Heart right ventricle (tissue), 16 donors: Measurements from ENCODE around the gene AIP. TPM values are rescaled to one million over a fixed set of nuclear protein-coding genes. Genes with fewer than 3 reads are reported as not detected.

ENCODE experiments used
- ATAC-seq, 8 donors: fragments of 200-7000 bp; cut with Tn5 transposase; one replicate each; pipeline ENCODE4 v1.9.1; 2020; ENCODE audit warnings: mild to moderate bottlenecking in 8 of 8, moderate library complexity in 8 of 8, moderate number of reproducible peaks in 1 of 8
- DNase-seq, 2 donors: peaks; one replicate each; pipeline ENCODE4 v3.0.0-alpha.2; 2020
- H3K27ac ChIP-seq, 10 donors: fragments of 200-600 bp; sonication (generic) in 2 of 10; one replicate each; pipeline versions ENCODE4 v1.5.0 to v1.8.0; 2020 to 2022; ENCODE audit warnings: mild to moderate bottlenecking in 3 of 10
- H3K27me3 ChIP-seq, 7 donors: fragments of 200-600 bp; one replicate each; pipeline ENCODE4 v1.8.0; 2021 to 2022; ENCODE audit warnings: mild to moderate bottlenecking in 2 of 7
- H3K36me3 ChIP-seq, 9 donors: fragments of 200-600 bp; sonication (generic) in 1 of 9; one replicate each; pipeline versions ENCODE4 v1.5.0 to v1.8.0; 2020 to 2022; ENCODE audit warnings: mild to moderate bottlenecking in 2 of 9
- H3K4me1 ChIP-seq, 9 donors: fragments of 200-600 bp; sonication (generic) in 1 of 9; one replicate each; pipeline versions ENCODE4 v1.5.0 to v1.8.0; 2020 to 2022; ENCODE audit warnings: mild to moderate bottlenecking in 4 of 9
- H3K4me3 ChIP-seq, 10 donors: fragments of 200-600 bp; sonication (generic) in 2 of 10; one replicate each; pipeline versions ENCODE4 v1.5.0 to v1.8.0; 2020 to 2022; ENCODE audit warnings: mild to moderate bottlenecking in 7 of 10, moderate library complexity in 2 of 10
- H3K9me3 ChIP-seq, 11 donors: fragments of 200-600 bp in 10 of 11; sonication (generic) in 2 of 11; one replicate each; pipeline versions ENCODE4 v1.5.0 to v1.8.0; 2013 to 2022; ENCODE audit warnings: mild to moderate bottlenecking in 2 of 11, control low read depth in 1 of 11, moderate library complexity in 1 of 11
- CTCF ChIP-seq, 9 donors: fragments of 200-600 bp; sonication (generic) in 2 of 9; IDR thresholded peaks; one replicate each; pipeline versions ENCODE4 v1.5.0 to v1.8.0; 2021 to 2022; ENCODE audit warnings: antibody characterized with exemption in 9 of 9, mild to moderate bottlenecking in 5 of 9, moderate library complexity in 1 of 9
- WGBS, 2 donors: extraction: QIAGEN DNeasy Blood & Tissue Kit; methylation state at CpG; one replicate each; pipeline ENCODE4 v1.1.7; 2013; ENCODE audit warnings: inconsistent platforms in 1 of 2; 5-methylcytosine and 5-hydroxymethylcytosine counted together
- intact Hi-C, 10 donors: fragments of 100-400 bp; cut with DNase I; formaldehyde crosslinking; loops; one replicate each; pipeline versions ENCODE4 v1.11.1 to v1.14.2; 2022
- polyA plus RNA-seq, 2 donors: library from polyadenylated mRNA; stranded (reverse); fragments of 200-250 nt; gene quantifications; one replicate each; pipeline ENCODE4 v1.2.3, GENCODE V29; 2013
- total RNA-seq, 10 donors: library from RNA; stranded (reverse); fragmentation: NEBNext Ultra II Directional in 3 of 10; extraction: Animal tissue kit (Norgen Biotek cat#: 25700) in 3 of 10; gene quantifications; one replicate each; pipeline versions ENCODE4 v1.2.1 to v1.2.4, GENCODE V29; 2021 to 2023
- donor health status: Arrhythmogenic right ventricular cardiomyopathy.
- donor health status: ischemic (EF 13 %, LVEDD 7.1; RV severe dilation, severe dysfunction).
- donor health status: healthy with polysubstance abuse.
- donor health status: DM: no; HTN: yes; CAD: no.
- donor health status: DM: no; HTN: no; CAD: no.
- donor health status: ischemic (EF 25% LVEDD 6.9; RV normal size, moderate dysfunction).
- donor health status: ischemic (EF 25% LVEDD 5.7; RV mildly dilated, moderate dysfunction).
- donor health status: healthy.
- donor health status: DM: yes; HTN: yes; CAD: no.
- donor health status: Ischemic cardiomyopathy.
- donor health status: ischemic (EF 35%, LVEDD 5.7; RV mildly dilated, moderate dysfunction).
- donor health status: nonischemic (EF 11% LVEDD 7.7; RV severe dilation, severe dysfunction).
- donor health status: DM: yes; HTN: yes; CAD: no.
- donor health status: PGD.
- donor health status: ischemic (EF 29% LVEDD 5.4; RV normal size, mild dysfunction).
- donor health status: nonischemic (EF 23%, LVEDD 6.1; RV moderate dilation, normal function).

The AIP gene
- total and polyA plus RNA-seq, 12 donors = 37.5 to 104 (median 52.3) TPM

- peak in 1 of 8 donors; percentile 31 for ATAC-seq
- intact Hi-C loops = no loop called here
- Histone ChIP-seq H3K4me1 (no peaks in the 10 kb centered on the region), H3K4me3 (no peak overlapping the region), H3K36me3 (no peaks in the 10 kb centered on the region), H3K27ac (no peak overlapping the region), H3K27me3 (peaks cover 0 to 6% (median 0%) of the 10 kb centered on the region in 7 donors), H3K9me3 (no peaks in the 10 kb centered on the region)
- 91 to 95% methylated on average over 15 of the region's 15 CpGs for WGBS, 2 donors
- TF ChIP-seq CTCF (IDR thresholded peaks at IDR 0.05) = no peak
- DNase-seq = no peak
Observed at GRCh38 chr11:67522338-67522737, 39.5 kb downstream of the AIP start.

GRCh38 chr11:67522844-67523555 is 40.2 kb downstream of the AIP start, which contains the start of gene CABP2:
Gene CABP2 (minus strand): TSS chr11:67523446. CDS start chr11:67523326, 120 bp downstream.
- H3K27ac ChIP-seq = no peak within 1 kb of the TSS
- H3K27me3 ChIP-seq = peaks cover 0 to 6% (median 0%) of the 10 kb centered on the region in 7 donors
- no peak for DNase-seq
- intact Hi-C loops = no loop called here
- H3K4me3 ChIP-seq = no peak within 1 kb of the TSS
- 81% methylated on average over 19 to 23 of the region's 23 CpGs for whole genome bisulfite sequencing, 2 donors
- no peaks in the 10 kb centered on the region for H3K36me3 ChIP-seq
- ATAC-seq = peak in 1 of 8 donors; percentile 24
- no peak for TF ChIP-seq CTCF (IDR thresholded peaks at IDR 0.05)
- H3K4me1 ChIP-seq = no peaks in the 10 kb centered on the region
- no peaks in the 10 kb centered on the region for H3K9me3 ChIP-seq

DNA sequence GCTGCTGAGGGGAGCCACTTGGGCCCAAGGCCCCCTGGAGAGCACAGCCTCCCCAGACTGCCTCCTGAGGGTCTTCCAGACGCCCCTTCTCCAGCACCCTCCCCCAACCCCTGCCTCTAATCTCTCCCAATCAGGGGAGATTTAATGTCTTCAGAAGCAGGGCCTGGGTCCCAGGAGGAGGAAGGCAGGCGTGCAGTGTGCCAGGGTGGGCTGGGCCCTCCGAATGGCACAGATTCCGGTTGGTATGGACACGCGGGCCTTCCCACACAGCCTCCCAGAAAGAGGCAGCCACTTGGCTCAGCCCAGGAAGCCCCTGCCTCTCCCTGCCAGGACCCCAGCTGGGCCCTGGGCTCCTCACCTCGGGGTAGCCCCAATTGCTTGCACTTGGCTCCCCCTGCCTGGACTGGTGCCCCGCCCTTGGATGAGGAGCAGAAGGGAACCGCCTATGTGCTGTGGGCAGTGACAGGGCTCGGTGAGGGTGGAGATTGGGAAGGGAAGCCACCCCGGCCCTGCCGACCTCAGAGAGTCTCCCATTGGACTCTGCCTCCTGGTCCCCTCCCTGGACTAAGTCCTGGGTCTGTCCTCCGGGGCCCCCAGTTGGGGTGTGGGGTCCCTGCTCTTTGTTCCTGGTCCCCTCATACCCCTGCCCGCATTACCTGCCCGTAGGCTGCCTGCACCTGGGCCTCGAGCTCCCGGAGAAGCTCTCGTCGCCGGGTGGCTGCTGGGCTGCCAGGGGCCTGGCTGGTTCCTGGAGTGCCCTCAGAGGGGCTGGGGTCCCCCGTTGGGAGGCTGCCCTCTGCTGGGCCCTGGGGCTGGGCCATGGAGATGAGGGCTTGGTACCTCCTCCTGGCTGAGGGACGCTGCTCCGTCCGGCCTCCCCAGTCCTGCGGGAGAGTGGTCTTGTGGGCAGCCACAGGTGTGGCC is 41.0 kb downstream of the AIP start:
- ATAC-seq (peak in 4 of 8 donors; percentile 9 to 36 (median 18)), DNase-seq (no peak)
- Histone ChIP-seq H3K4me1 (no peaks in the 10 kb centered on the region), H3K27ac (no peak overlapping the region), H3K9me3 (no peaks in the 10 kb centered on the region), H3K36me3 (no peaks in the 10 kb centered on the region), H3K27me3 (peaks cover 0 to 6% (median 0%) of the 10 kb centered on the region in 7 donors), H3K4me3 (no peak overlapping the region)
- TF ChIP-seq CTCF (IDR thresholded peaks at IDR 0.05) = no peak
- WGBS, 2 donors = 82% methylated on average over 25 of the region's 25 CpGs
- intact Hi-C loops = no loop called here

- H3K27ac ChIP-seq = no peak overlapping the region
- 79 to 82% methylated on average over 9 of the region's 9 CpGs for WGBS, 2 donors
- H3K36me3 ChIP-seq = no peaks in the 10 kb centered on the region
- no peaks in the 10 kb centered on the region for H3K9me3 ChIP-seq
- H3K4me1 ChIP-seq = no peaks in the 10 kb centered on the region
- intact Hi-C loops = no loop called here
- TF ChIP-seq CTCF (IDR thresholded peaks at IDR 0.05) = no peak
- no peak for ATAC-seq
- peaks cover 0 to 6% (median 0%) of the 10 kb centered on the region in 7 donors for H3K27me3 ChIP-seq
- no peak for DNase-seq
- no peak overlapping the region for H3K4me3 ChIP-seq
Observed at GRCh38 chr11:67524480-67524808, 41.6 kb downstream of the AIP start.
